Posterior vena cava (tissue), 2 donors: ENCODE measurements around the gene CCT7. TPM values are rescaled to one million over a fixed set of nuclear protein-coding genes. Genes with fewer than 3 reads are reported as not detected.

Experiments
- DNase-seq: peaks from one replicate; pipeline ENCODE4 v3.0.0-alpha.2; 2020; ENCODE audit warnings: low spot score
- intact Hi-C, 2 donors: fragments of 100-400 bp; cut with DNase I; formaldehyde crosslinking; loops; one replicate each; pipeline versions ENCODE4 v1.14.1 to v1.14.2; 2022 to 2023
- total RNA-seq, 2 donors: library from RNA; stranded (reverse); fragmentation: NEBNext Ultra II Directional; extraction: Animal tissue kit (Norgen Biotek cat#: 25700); gene quantifications; one replicate each; pipeline ENCODE4 v1.2.1, GENCODE V29; 2021
- donor health status: DM: yes; HTN: yes; CAD: no.
- donor health status: DM: yes; HTN: yes; CAD: no.

CCT7 gene
- total RNA-seq, 2 donors from 2014 or later: 190 to 234 TPM

- intact Hi-C loops: no loop called here
- no peak for DNase-seq
These were observed 52.1 kb downstream of the CCT7 start for GRCh38 chr2:73286134-73286655.

GRCh38 chr2:73289304-73289703, 55.2 kb downstream of the CCT7 start:
- intact Hi-C loops: no loop called here
- no peak for DNase-seq

- intact Hi-C loops: no loop called here
- no peak for DNase-seq
These were observed 56.1 kb downstream of the CCT7 start for GRCh38 chr2:73290049-73290839.

- intact Hi-C loops: no loop called here
- DNase-seq: peak; percentile 89
These were observed 57.0 kb downstream of the CCT7 start for GRCh38 chr2:73291093-73291460.

- intact Hi-C loops: no loop called here
- peak; percentile 84 for DNase-seq
These were observed 57.6 kb downstream of the CCT7 start for GRCh38 chr2:73291461-73292315.

- no peak for DNase-seq
- intact Hi-C loops: no loop called here
These were observed 58.3 kb downstream of the CCT7 start for GRCh38 chr2:73292316-73292905.

GRCh38 chr2:73292906-73293533, 58.9 kb downstream of the CCT7 start:
- DNase-seq: no peak
- intact Hi-C loops: no loop called here

- DNase-seq: peak; percentile 91
- intact Hi-C loops: no loop called here
These were observed 59.5 kb downstream of the CCT7 start, which contains the start of gene EGR4 for GRCh38 chr2:73293534-73294171. Gene EGR4, minus strand, starts transcription at chr2:73293548. Its CDS starts 231 bp downstream, at chr2:73293317.

GRCh38 chr2:73294239-73294638, 60.1 kb downstream of the CCT7 start:
- DNase-seq: no peak
- intact Hi-C loops: no loop called here

- intact Hi-C loops: no loop called here
- no peak for DNase-seq
These were observed 61.8 kb downstream of the CCT7 start for GRCh38 chr2:73295751-73296400.

- no peak for DNase-seq
- intact Hi-C loops: no loop called here
These were observed 63.0 kb downstream of the CCT7 start for GRCh38 chr2:73297151-73297559.

GRCh38 chr2:73297586-73297985, 63.5 kb downstream of the CCT7 start:
- DNase-seq: no peak
- intact Hi-C loops: no loop called here

GRCh38 chr2:73300926-73301325, 66.8 kb downstream of the CCT7 start:
- intact Hi-C loops: no loop called here
- no peak for DNase-seq

GRCh38 chr2:73301636-73302035, 67.5 kb downstream of the CCT7 start:
- intact Hi-C loops: no loop called here
- DNase-seq: no peak

Other genes with a start within 250 kb of the CCT7 start
- gene SFXN5, start 162.6 kb upstream of the CCT7 start, total RNA-seq: 10 to 100 TPM; 10.3 to 10.9 TPM
- gene RAB11FIP5, start 121.4 kb upstream of the CCT7 start, total RNA-seq: 10 to 100 TPM; 29.3 to 39.2 TPM
- not detected for gene NOTO, start 31.7 kb upstream of the CCT7 start, total RNA-seq
- gene SMYD5, start 20.1 kb upstream of the CCT7 start, total RNA-seq: 10 to 100 TPM; 17.1 to 20.8 TPM
- 10 to 100 TPM; 16.8 to 23.5 TPM for gene PRADC1, start 1.1 kb upstream of the CCT7 start, total RNA-seq
- gene FBXO41, start 50.2 kb downstream of the CCT7 start, total RNA-seq: 1 to 10 TPM; 1.4 to 1.8 TPM
- not detected for gene EGR4, start 59.2 kb downstream of the CCT7 start, total RNA-seq
- gene ALMS1, start 151.5 kb downstream of the CCT7 start, total RNA-seq: 10 to 100 TPM; 21.2 to 21.4 TPM